HPDE6-E6E7 (cell line): ENCODE data around the gene OXT.

ENCODE experiments used
- DNase-seq: peaks from one replicate; pipeline ENCODE4 v3.0.0; 2011; ENCODE audit warnings: missing footprints; ENCODE audit errors: extremely low spot score

Gene OXT

DNA sequence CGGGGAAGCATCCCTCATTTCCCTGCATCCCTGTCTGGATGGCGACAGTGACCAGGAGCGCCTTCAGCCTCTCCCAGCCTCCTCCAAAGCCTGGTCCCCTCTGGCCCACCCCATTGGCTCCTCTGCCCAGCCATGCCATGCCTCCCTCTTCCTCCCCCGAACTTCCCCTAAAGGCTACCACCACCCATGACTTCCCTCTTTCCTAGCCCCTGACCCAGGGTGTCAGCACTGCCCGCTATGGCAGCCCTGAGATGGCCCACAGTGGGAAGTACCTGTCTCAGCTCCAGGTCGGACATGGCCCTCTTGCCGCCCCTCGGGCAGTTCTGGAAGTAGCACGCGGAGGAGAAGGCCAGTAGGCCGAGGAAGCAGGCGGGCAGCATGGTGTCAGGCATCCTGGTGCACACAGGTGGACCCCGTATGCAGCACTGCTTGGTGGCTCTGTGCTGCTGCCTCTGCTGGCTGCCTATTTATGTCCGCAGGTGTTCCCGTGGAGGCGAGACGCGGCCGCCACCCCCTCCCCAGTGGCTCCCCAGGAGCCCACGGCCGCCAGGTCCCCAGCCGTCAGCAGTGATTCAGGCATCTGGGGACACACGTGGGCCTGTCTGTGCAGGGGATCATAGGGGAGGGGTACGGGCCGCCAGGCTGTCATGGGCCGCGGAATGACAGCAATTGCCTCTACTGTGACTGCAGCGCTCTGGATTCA is 13.0 kb downstream of the OXT start, which contains the start of gene AVP:
Gene AVP, minus strand, starts transcription at position 442 of the 703 bp plus-strand sequence. Its CDS starts 50 bp downstream, at position 392.
- DNase-seq = no peak

DNA sequence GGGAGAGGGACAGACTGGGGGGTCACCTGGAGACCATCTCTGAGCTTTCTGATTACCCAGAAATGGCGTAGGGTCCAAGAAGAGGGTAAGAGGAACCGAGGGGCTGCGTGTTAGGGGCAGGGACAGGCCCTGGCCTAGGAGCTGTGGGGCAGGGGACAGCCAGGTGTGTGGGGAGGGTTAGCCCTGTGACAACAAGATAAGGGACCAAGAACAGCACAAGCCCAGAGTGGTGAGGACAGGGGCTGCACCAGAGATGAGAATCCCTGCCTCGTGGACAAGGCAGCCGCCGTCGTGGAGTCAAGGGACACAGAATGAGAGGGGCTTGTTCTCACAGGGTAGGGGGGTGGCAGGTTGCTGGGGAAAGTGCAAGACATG is 13.6 kb downstream of the OXT start:
- no peak for DNase-seq

DNA sequence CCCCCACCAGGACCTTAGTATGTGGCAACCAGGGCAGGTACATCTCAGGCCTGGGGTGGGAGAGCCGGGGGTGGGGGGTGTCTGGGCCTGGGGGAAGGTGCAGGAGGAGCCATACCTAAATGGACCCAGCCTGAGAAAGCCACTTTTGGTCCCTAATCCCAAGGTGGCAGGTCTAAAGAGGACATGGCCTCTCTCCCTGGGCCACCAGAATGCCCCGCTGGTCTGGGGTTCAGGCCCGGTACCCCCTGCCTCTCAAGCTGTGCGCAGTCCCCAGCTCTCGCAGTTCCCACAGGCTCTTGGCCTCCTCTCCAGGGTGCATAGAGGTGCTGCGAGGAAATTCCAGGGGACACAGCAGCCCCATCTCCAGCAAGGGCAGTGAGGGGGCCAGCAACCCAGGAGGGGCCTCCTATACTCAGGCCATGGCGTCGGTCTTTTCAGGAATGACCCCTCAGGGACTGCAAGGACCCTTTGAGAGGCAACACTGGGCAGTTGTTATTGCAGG is 14.2 kb downstream of the OXT start:
- DNase-seq = no peak

DNA sequence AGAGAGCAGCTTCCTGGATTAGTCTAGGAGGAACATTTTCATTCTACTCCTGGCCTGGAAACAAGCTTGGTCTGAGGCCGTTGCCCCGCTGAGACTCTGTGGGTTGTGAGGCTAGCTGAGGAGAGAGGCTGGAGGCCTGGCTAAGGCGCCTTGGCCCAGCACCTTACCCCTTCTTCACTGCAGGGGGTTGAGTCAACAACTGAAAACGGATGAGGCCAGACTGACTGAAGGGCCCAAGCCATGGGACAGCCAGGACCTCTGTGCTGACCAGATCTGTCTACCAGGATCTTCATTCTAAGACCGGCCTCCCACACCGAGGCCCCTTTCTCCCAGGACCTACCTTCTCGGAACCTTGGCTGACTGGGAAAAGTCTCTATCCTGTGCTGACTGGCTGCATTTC is 16.6 kb downstream of the OXT start:
- no peak for DNase-seq

DNA sequence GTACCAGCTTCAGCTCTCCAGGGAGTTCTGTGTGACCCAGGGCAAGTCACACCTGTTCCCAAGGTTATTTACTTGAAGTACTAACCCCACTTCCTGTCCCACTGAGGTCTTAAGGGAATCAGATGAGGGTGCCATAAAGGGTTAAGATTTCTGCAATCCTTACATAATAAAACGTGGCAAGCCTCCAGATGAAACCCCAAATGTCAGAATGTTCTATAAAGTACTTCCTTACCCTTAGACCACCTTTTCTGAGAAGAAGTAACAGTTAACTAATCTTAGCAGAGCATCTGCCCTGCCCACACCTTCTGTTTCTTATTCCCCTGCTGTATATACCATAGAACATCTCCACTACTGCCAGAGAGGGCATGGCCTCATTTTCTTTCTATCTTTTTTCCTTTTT is 19.1 kb downstream of the OXT start:
- no peak for DNase-seq

DNA sequence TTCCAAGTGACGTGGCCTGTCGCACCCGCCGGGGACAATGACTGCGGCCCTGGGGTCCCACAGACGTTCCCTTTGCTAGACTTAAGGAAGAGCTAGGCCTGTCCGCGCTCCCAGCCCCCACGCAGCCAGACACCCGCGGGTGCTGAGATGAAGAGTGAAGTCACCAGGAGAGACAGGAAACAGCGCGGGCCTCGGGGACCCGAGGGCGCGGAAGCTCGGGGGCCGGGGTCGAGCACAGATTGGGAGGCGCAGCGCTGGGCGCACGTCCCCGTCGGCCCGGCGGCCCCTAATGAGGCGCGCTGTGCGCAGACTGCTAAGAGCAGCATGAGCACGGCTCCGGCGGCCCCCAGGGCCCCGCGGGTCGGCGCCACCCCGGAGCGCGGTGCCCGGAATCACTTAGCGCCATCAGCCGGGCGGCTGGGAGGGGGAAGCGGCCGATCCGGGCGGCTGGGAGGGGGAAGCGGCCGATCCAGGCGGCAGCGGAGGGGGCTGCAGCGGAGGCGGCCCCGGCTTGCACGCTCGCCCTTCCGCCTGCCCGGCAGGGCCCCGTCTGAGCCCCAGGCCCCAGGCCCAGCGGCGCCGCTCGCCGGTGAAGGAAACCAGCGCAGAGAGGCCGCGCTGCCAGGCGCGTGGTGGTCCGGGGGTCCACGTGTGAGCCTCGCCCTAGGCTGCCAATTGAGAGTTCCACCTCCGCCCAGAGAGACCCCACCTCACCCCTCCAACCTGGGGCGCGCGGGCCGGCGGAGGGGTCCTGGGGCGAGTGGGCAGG is 21.4 kb downstream of the OXT start:
- no peak for DNase-seq

DNA sequence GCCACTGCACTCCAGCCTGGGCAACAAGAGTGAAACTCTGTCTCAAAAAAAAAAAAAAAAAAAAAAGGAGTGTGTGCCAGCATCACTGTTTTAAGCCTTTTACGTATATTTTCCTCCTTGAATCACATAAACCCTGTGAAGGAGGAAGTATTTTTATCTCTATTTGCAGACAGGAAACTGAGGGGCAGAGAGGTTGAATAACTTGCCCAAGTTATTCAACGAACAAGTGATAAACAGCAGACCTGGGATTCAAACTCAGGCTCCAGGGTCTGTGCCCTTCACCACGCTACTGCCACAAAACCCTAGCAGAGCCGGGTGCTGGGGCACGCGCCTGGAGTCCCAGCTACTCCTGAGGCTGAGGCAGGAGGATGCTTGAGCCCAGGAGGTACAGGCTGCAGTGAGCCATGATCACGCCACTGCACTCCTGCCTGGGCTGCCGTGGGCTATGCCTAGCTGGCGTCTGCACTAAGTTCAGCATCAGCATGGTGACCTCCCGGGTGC is 22.5 kb downstream of the OXT start:
- no peak for DNase-seq

DNA sequence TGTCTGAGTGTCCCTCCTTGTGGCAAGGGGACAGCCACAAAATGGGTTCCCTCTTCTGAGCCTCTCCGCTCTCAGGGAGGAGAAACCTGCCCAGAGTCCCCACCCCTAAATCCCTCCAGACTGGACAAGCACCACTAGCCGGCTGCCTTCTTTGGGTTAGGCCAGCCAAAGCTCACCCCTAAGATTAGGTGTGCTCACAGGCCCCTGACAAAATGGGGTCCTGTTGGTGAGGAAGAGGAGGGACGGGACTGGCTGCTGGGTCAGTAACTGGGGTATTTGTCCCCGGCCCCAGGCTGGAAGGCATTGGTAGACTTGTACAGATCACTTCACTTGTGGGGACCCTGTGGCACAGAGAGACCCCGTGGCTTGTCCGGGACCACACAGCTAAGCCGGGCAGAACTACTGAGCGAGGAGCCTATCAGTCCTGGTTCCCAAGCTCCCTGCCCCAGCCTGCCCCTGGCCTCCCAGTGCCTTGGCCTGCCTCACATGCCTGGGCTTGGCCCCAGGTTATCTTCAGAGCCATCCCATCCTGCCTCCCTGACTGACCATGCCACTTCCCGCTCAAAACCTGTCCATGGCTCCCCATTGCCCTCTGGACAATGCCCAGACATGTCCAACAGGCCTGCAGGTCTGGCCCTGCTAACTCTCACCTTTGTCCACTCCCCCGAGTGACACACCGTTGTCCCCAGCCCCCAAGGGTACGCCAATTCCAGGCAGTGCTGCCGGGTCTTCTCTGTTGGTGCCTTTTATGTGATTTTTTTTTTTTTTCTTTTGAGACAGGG is 23.6 kb downstream of the OXT start:
- no peak for DNase-seq

DNA sequence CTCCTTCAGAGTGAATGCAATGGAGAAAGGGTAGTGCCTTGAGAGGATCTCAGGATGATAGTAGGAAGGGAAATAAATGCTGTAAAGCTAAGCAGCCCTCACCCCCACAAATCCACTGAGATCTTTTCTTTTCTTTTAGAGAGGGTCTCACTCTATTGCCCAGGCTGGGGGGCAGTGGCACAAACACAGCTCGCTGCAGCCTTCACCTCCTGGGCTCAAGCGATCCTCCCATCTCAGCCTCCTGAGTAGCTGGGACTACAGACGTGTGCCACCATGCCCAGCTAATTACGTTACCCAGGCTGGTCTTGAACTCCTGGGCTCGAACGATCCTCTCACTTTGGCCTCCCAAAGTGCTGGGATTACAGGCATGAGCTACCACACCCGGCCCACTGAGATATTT is 29.1 kb downstream of the OXT start:
- DNase-seq = no peak

DNA sequence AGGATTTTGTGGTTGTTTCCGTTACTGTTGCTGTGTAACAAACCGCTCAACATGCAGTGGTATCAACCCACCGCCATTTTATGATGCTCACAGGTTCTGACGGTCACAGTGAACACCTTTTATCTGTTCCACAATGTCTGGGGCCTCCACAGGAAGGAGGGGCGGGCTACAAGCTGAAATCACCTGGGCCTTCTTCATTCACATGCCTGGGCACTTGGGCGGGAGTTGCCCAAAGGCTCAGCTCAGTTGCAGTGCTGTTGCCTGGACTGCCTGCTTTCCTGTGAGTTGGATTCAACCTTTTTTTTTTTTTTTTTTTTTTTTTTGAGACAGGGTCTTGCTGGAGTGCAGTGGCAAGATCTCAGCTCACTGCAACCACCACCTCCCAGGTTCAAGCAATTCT is 29.8 kb downstream of the OXT start:
- no peak for DNase-seq

DNA sequence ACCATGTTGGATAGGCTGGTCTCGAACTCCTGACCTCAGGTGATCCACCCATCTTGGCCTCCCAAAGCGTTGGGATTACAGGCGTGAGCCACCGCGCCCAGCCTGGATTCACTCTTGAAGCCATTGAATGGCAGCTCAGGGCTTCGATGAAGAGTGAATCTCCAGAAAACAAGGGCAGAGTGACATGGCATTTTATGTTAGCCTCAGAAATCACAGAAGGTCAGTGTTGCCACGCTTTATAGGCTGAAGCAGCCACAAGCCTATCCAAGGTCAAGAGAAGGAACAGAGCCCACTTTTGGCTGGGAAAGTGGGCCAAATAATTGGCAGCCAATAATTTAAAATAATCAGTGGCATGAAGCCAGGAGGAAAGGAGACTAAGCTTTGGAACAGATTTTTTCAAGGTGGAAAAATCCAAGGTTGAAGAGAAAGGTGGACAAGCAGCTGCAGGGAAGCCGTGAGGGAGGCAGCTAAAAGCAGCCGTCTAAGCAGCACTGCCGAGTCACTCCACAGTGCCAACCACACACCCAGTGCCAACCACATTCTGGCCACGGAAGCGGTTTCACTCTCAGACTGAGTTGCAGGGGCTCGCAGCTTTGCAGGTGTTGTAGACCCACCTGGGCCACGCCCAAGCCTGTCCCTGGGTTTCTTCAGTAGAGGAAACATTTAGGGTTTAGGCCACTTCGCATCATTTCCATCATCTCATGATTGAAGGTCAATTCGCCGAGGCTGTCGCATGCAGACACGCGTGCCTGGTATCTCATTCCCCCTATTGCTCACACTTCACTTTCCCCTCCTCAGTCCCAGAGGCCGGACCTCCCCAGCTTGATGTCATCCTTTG is 30.5 kb downstream of the OXT start:
- no peak for DNase-seq

DNA sequence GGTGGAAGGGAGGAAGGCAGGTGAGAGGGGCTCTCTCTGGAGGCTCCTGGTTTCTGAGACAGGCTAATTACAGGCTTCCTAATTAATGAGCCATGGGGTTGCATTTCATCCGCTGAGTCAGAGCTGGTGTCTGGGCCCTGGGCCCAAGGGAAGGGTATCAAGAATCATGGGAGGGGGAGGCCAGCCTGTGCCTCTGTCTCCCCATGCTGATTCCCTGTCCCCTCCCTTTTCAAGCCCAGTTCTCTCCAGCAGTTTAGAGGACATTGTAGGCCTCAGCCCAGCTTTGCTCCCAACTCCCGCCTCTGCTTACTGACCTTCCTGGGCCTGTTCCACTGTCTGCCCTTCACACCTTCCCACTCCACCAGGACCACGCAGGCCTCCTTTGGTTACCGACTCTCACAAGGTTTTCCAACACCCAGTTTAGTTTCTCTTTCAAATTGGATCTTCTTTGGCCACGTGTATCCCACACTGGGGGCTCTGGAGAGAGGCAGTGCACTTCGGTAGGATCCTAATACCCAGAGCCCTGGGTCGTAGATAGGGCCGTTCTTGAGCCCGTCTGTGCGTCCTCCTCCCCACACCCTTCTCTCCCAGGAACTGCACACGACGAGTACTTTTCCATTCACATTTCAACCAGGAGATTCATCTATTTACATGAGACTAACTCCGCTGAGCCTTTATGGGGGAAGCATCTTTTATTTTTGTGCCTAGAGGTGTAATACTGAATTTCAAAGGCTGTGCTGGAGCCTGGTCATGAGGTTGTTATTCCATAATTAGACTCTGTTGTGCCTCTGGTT is 31.4 kb downstream of the OXT start:
- DNase-seq = no peak

DNA sequence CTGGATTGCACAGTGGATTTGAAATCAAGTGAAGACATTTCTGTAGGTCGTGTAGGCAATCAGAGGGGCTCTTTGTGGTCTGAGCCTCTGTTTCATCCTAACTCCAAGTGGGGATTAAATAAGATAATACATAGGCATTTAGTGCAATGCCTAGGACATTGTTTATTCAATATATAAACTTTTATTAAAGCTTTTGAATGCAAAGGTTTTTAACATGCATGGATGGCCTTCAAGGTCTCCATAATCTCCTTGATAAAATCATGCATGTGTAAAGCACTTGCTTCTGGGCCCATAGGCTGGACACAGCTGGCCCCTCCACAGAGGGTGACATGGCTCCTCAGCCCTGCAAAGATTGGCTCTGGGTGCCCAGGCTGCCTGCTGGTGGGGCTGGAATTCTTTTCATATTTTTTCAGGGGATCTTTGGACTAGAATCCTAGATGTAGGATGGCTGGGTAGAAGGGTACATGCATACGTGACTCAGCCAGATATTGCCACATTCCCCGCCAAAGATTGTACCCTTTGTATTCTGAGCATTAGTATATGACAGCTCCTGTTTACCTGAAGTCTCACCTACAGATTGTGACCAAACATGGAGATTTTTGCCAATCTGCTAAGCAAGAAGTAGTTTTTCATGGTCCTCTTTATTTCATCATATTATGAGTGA is 32.1 kb downstream of the OXT start:
- no peak for DNase-seq

DNA sequence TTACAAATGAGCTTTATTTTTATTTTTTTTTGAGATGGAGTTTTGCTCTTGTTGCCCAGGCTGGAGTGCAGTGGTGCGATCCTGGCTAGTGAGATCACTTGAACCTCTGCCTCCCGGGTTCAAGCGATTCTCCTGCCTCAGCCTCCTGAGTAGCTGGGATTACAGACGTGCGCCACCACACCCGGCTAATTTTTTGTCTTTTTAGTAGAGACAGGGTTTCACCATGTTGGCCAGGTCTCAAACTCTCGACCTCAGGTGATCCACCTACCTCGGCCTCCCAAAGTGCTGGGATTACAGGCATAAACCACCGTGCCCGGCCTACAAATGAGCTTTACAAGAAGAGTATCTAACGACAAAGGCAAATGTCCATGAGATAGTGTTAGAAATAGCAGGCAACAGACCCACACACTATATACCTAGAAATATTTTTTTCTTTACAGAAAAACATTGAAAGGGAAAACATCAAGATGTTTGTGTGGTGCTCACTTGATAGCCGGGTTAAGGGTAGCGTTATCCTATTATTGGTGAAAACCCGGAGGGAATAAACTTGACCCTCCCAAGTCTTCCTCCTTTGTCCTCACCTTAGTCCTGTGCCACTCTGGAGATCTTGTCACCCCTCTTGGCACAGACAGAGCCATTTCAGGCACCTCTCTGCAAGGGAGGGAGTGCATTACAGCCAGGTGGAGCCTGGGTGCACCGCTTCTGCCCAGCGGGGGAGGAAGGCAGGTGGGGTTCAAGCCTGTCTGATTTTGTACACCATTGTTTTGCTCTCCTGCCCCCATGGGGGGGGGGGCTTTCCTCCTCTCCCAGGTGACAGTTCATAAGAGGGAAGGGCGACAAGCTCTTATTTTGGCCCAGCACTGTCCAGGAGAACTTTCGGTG is 34.1 kb downstream of the OXT start:
- no peak for DNase-seq

DNA sequence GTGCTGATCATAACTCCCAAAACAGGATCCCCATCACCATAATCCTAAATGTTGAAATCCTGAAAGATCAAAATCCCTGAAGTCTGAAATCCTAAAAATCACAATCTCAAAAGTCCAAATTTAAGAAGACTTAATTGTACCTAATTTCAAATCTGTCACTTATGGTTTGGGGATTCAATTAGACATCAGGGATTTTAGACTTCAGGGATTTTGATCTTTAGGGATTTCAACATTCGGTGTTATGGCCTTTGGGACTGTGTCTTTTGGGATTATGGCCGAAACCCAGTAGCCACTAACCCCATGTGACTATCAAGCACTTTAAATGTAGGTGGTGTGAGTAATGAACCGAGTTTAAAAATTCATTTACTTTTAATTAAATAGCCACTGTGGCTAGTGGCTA is 34.8 kb downstream of the OXT start:
- no peak for DNase-seq

DNA sequence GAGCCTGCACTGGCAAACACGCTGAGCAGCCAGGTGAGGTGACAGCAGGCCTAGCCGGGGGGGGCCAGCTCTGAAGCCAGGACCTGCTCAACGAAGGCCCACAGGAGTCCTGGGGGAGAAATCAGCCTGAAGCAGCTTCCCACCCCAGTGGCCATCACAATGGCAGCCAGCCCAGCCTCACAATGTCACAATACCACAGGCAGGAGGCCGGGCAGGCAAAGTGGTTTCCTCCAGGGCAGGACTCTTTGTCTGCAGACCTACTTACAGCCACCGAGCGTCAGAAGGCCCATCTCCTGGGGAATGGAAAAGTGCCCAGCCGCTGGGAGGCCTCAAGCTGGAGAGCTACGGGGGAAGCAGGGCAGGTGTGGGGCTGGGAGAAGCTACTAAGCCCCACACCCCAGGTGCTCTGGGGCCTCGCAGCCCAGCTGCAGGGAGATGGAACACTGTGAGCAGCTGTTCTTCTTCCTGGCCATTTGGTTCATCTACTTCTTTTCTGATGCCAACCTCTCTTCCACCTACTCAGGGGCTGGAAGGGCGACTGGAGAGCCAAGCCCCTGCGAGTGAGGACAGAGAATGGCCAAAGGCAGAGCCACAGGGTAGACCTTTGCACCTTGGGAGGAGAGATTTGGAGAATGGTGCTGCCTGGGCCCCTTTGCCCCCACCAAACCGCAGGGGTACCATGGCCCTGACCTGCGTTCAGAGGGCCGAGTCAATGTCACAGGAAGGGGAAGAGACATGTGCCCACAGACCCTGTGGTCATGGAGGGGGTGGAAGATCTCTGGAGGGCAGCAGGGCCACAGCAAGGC is 35.4 kb downstream of the OXT start:
- no peak for DNase-seq

DNA sequence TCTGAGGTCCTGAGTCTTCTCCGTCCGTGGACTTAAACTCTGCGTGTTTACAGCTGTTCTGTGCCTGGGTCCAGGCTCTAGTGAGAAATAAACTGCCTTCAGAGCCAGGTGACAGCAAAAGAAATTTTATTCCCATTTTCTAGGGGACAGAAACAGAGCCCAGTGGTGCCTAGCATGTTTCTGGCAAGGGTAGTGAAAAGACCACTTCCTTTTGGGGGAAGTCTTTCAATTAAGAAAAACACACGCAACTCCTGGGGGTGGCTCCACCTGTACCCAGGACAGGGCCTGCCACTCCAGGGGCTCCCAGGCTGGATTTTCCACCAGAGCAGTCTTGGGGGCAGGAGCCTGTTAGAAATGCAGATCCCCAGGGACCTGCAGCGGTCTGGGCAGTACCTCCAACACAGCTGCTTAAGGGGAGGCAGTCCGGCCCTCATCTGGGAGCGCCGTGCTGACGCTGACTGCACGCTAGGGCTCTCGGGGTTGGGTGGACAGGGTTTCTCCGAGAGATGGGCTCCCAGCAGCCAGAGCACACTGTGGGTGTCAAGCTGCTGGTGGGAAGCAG is 36.1 kb downstream of the OXT start:
- no peak for DNase-seq
